Raji (cell line): ENCODE measurements around the gene ZSWIM3.
A peak's percentile ranks its signal among the peaks of the same experiment; 100 is the strongest.

Source experiments
- POLR2A ChIP-seq: IDR thresholded peaks from 2 replicates; pipeline ENCODE4 v1.6.1; 2011; ENCODE audit warnings: low read depth, low read length, control low read depth; ENCODE audit not compliant: insufficient read depth

Gene ZSWIM3

DNA sequence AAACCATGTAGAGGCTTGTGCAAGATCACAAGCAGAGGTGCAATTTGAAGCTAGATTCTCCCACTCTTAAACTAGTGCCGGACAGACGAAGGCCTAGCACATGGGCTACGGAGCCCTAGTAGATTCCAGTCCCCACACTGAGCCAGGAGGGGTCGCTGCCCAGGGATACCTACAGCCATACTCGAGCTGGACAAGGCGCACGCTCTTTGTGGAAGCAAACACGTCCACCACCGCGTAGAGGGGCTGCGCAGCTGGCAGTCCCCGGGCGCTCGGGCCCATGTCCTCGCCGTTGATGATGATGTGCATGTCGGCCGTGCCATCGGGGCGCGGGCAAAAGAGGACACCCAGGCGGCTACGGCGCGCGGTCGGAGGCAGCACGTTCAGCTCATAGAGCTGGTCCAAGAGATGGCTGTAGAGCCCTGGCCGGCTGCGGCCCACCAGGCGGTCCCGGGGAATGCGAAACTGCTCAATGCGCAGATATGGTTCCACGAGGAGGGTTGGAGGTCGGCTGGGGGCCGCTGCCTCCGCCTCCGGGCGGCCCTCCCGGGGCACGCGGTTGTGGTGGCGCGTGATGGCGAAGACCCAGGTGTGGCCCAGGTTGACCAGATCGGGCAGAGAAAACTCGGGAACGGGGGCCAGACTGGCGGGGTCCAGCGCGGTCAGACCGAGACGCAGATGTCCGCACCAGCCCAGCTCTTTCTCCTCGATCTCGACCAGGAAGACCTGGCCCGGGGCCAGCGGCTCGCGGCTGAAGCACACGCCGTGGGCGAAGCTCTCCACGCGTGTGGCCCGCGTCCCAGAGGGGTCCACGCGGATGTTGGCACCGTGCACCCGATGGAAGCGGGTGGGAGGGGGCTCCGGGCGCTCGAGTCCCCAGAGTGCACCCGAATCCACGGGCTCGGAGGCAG, 32.9 kb downstream of the ZSWIM3 start:
- no peak for TF ChIP-seq POLR2A

DNA sequence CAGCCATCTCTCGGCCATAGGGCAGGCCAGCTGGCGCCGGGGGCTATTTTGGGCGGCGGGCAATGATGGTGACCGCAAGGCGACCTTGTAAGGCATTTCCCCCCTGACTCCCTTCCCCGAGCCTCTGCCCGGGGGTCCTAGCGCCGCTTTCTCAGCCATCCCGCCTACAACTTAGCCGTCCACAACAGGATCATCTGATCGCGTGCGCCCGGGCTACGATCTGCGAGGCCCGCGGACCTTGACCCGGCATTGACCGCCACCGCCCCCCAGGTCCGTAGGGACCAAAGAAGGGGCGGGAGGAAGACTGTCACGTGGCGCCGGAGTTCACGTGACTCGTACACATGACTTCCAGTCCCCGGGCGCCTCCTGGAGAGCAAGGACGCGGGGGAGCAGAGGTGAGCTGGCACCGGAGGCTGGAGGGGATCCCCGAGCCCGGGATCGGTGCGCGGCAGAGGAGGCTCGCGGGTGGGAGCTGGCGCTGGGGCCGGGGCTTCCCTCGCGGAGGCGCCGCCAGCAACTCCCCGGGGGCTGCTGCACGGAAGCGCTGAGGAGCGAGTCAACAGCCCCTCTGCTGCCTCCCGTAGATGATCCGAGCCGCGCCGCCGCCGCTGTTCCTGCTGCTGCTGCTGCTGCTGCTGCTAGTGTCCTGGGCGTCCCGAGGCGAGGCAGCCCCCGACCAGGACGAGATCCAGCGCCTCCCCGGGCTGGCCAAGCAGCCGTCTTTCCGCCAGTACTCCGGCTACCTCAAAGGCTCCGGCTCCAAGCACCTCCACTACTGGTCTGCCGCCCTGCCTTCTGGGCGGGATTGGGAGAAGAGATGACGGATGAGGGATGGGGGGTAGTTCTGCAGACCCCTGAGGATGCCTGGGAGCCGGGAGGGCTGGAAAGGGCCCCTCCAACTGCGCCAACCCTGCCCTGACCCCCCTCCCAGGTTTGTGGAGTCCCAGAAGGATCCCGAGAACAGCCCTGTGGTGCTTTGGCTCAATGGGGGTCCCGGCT, 33.9 kb downstream of the ZSWIM3 start, which contains the start of the genes CTSA and NEURL2:
CTSA (plus strand) TSS at position 351 of the 999 bp plus-strand sequence; CDS start at position 585, 234 bp downstream.
NEURL2 (minus strand) TSS at position 224 of the 999 bp plus-strand sequence; CDS start at position 7, 217 bp downstream.
- TF ChIP-seq POLR2A, result peak; percentile 72

DNA sequence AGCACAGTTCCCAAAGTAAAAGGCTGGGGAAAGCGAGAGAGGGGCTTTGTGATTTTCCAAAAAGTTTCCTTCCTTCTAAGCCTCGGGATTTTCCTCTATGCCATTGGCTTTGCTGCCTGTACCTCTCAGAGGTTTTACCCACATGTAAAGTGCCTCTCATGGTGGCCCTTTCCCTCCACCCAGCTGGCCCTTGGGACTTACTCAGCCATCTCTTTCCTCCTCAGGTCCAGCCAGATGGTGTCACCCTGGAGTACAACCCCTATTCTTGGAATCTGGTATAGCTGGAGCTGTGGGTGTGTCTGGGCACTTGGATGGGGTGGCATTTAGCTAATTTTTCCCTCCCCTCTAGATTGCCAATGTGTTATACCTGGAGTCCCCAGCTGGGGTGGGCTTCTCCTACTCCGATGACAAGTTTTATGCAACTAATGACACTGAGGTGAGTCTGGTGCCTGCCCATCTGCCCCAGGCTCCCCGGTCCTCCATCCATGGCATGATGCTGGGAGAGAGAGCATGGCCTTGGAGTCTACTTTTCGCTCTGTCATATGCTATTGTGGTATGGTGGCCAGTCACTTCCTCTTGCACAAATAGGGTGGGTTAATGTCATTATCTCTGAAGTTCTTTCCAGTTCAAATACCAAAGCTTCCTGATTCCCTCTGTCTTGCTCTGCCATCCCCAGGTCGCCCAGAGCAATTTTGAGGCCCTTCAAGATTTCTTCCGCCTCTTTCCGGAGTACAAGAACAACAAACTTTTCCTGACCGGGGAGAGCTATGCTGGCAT, 34.8 kb downstream of the ZSWIM3 start:
- TF ChIP-seq POLR2A, result no peak

DNA sequence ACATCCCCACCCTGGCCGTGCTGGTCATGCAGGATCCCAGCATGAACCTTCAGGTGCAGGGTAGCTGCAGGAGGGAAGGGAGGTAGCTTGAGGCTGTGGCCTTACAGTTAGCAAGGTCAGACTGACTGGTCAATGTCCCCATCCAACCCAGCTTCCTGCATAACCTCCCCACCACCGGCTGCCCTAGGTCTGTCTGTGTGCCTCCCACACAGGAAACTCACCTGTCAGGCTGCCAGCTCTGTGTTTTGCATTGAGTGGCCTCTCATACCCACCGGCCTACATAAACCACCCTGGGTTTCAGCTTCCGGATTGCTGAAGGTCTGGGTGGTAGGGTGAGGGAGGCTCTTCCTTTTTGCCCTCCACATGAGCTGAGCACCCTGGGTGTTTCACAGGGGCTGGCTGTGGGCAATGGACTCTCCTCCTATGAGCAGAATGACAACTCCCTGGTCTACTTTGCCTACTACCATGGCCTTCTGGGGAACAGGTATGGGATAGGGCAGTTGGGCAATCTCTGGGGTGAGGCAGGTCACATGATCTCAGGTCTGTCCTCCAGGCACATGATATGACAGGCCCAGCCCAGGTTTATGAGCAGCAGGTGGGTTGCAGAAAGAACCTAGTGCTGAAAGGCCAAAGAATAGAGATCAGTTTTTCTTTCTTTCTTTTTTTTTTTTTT, 35.5 kb downstream of the ZSWIM3 start:
- TF ChIP-seq POLR2A, result no peak

DNA sequence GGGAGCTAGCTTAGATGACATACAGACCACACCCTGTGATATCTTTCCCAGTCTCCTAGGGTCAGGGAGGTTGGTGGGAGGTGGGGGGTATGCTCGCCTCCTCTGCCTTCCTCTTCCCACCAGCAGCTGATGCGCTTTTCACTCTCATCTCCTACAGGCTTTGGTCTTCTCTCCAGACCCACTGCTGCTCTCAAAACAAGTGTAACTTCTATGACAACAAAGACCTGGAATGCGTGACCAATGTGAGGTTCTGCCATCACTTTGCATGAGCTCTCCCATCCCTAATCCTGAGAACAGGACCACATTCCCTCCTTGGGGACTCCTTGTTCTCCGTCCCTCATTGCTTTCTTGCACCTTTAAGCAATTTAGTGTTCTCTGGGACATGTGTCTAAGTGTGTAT, 36.4 kb downstream of the ZSWIM3 start:
- no peak for TF ChIP-seq POLR2A

DNA sequence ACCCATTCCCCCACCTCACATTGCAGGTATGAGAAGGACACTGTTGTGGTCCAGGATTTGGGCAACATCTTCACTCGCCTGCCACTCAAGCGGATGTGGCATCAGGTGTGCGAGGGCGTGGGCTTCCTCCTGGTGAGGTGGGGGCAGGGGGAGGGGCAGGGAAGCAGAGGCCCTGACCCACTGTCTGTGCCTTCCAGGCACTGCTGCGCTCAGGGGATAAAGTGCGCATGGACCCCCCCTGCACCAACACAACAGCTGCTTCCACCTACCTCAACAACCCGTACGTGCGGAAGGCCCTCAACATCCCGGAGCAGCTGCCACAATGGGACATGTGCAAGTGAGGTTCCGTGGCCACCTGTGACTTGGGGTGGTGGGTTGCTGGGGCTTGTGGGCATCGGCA, 37.4 kb downstream of the ZSWIM3 start:
- no peak for TF ChIP-seq POLR2A

DNA sequence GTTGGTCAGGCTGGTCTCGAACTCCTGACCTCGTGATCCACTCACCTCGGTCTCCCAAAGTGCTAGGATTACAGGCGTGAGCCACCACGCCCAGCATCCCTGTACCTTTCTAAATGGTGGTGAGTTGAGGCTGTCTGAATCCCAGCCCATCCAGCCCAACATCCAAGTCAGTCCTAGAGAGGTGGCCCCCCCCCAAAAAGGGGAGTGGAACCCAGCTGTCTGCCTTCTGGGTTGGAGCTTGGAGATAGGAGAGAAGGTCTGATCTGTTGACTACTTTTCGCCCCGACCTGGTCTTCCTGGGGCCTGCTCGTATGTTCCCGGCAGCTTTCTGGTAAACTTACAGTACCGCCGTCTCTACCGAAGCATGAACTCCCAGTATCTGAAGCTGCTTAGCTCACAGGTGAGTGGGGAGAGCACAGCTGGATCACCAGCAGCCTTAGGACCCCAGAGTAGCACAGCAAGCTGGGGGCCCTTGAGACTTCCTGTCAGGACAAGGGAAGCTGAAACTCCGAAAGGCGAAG, 39.3 kb downstream of the ZSWIM3 start:
- no peak for TF ChIP-seq POLR2A

DNA sequence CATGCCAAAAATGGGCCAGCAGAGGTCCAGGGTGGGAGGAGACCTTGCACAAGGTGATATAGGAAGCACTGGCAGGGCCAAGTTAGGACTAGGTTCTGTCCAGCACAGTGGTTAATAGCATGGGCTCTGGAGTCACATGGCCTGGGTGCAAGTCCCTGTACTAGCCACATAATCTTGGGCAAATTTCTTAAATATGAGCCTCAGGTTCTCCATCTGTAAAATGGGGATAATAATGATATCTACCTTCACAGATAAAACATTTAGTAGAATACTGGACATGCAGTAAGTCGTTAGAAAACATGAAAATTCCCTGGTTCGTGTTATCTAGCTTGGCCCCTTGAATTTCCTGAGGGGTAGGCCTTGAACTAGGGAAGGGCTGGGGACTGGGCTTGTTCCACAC, 39.9 kb downstream of the ZSWIM3 start:
- no peak for TF ChIP-seq POLR2A

DNA sequence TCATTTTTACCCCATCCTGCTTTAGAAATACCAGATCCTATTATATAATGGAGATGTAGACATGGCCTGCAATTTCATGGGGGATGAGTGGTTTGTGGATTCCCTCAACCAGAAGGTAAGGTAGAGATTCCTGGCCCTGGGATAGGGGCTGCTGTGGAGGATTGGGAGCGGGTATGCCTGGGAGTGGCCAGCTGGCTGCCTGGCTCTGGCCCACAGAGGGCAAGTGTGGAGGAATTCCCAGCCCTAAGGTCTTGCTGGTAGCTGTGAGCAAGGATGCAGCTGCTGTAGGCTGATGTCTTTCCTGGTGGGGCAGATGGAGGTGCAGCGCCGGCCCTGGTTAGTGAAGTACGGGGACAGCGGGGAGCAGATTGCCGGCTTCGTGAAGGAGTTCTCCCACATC, 40.3 kb downstream of the ZSWIM3 start:
- TF ChIP-seq POLR2A, result no peak

DNA sequence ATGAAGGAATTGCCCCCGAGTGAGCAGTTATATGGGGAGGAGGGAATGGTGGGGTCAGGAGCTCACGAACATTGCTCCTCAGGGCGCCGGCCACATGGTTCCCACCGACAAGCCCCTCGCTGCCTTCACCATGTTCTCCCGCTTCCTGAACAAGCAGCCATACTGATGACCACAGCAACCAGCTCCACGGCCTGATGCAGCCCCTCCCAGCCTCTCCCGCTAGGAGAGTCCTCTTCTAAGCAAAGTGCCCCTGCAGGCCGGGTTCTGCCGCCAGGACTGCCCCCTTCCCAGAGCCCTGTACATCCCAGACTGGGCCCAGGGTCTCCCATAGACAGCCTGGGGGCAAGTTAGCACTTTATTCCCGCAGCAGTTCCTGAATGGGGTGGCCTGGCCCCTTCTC, 40.9 kb downstream of the ZSWIM3 start:
- TF ChIP-seq POLR2A, result no peak

DNA sequence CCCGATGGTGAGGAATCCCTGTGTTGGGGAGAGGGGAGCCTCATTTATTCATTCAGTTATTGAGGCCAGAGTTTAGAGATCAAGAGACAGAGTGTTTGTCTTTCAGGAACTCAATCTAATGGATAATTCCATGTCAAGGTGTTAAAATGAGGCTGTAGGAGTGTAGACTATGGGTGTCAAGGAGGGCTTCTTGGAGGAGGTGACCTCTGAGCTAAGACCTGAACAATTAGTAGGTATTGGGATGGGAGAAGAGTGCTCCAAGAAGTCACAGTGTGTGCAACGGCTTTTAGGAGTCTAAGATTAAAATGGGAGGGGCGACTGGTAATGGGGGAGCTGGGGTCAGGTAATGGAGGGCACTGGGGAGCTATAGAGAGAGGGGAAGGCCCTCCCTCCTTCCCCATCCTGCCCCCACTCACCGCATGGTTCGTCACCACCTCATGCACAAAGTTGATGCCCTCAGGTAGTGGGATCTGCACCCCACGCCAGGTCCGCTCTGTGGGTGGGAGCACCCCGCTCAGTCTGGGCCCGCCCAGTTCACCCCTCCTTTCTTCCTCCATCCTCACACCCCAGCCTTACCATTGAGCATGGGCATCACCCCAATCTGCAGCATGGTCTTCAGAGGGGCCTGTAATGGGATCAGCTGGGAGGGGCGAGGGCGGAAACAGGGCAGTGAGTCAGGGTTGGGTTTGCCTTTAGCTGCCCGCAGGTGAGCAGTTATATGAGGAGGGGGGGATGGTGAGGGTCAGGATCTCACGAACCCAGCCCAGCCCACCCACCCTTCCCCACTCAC, 41.8 kb downstream of the ZSWIM3 start:
- no peak for TF ChIP-seq POLR2A

DNA sequence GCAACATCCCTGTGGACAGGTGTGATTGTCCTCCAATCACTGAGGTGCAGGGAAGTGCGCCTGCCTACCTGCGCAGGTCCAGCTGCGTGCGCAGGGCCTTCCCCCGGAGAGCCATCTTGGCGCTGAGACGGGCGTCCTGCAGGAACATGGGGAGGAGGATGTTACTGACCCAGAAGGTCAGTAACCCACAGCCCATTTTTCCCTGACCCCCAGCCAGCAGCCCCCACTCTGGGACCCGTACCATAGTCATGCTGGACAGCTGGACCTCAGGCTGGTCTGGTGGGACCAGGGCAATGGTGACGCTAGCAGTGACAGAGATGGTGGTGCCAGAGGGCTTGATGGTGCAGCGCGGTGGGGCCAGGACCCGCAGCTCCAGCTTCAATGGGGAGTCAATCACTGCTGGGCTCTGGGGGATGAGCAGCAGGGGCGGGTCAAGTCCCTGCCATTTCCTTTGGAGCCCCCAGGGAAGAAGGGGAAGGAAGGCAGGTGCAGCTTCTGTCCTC, 44.8 kb downstream of the ZSWIM3 start:
- TF ChIP-seq POLR2A, result no peak
